HG02759 (cell line): ENCODE results near the gene SUN2.

ENCODE experiments used
- ATAC-seq: cut with Tn5 transposase; IDR thresholded peaks from one replicate; pipeline ENCODE4 v1.9.1; 2021; ENCODE audit warnings: mild to moderate bottlenecking, moderate library complexity; ENCODE audit not compliant: unreplicated experiment

Gene SUN2

DNA sequence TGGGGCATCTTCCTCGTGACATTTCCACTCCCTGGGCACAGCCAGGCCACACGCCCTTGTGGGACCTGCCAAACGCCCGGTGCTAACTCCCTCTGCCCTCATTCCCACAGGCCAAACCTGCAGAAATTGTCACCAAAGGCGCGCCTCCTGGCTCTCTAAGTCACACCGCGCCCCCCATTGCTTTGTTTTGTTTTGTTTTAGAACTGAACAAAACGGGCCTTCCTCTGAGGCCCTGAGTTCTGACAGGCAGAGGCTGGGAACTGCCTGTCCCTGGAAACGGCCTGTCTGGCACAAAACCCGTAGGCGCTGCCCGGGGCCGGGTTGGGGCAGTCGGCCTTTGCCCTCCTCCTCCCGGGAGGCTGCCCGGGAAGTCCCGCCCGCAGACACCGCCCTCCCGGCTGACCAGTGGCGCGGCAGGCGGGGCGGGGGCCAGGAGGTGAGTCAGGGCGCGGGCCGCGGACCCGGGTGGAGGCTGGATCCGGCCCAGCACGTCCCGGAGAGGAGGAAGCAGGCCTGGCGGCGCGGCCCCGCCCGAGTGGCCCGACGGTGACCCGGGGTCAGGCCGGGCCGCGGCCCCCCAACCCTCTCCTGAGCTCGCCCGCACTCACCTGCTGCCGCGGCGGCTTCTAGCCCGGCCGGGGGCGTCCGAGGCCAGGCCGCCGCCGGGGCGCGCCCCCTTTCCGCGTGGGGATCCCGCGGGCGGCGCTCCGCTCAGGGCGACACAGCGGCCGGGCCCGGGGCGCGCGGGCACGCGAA is 465 bp downstream of the SUN2 start:
- peak; percentile 32 for ATAC-seq

DNA sequence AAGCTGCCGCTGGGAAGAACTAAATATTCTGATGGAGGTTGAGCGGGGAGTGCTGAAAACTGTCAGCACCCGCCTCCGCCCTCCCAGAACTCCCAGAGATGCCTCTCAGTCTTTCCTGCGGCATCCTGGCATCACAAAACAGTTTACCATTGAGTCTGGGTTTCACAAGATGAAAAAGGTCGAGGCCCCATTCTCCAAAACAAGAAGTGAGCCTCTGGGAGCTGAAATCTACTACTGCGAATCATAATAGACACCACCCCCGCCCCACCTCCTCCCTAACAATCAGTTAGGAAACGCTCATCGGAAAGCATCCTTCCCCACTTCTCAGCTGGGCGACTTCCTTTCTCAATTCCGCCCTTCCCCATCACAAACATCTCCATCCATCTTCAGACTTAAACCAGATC is 1.0 kb downstream of the SUN2 start:
- ATAC-seq, result no peak

DNA sequence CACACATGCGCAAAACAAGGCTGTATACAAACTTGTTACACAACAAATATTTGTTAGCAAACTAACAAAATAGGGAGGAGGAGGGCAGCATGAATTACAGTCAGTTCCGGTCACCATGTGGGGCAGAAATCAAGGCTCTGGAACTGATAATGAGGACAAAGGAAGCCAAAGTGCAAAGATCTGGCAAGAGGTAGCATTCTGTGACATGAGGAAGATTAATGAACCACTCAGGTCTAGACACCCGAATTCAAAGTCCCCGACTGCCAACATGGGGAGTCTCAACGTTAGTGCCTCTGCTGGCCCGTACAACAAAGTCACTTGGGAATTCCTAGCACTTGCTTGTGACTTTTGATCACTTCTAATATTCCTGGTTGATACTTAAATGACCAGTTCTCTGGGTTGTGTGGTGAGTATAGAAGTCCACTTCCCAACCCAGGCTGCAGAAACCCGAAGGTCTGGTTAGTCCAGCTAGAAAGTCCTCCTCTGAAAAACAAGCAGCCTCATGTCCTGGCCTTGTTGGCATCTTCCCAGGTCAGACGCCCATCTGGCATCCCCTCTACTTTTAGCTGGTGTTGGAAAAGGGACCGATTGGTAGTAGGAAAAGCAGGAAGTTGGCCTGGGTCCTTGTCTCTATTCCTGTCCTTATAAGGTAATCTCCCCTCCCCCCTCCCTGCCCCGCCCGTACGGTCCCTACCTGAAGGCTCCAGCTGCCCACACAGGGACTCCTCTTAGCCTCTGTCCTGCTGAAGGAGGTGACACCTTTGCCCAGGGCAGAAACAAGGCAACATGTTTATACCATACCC is 1.6 kb downstream of the SUN2 start:
- no peak for ATAC-seq

DNA sequence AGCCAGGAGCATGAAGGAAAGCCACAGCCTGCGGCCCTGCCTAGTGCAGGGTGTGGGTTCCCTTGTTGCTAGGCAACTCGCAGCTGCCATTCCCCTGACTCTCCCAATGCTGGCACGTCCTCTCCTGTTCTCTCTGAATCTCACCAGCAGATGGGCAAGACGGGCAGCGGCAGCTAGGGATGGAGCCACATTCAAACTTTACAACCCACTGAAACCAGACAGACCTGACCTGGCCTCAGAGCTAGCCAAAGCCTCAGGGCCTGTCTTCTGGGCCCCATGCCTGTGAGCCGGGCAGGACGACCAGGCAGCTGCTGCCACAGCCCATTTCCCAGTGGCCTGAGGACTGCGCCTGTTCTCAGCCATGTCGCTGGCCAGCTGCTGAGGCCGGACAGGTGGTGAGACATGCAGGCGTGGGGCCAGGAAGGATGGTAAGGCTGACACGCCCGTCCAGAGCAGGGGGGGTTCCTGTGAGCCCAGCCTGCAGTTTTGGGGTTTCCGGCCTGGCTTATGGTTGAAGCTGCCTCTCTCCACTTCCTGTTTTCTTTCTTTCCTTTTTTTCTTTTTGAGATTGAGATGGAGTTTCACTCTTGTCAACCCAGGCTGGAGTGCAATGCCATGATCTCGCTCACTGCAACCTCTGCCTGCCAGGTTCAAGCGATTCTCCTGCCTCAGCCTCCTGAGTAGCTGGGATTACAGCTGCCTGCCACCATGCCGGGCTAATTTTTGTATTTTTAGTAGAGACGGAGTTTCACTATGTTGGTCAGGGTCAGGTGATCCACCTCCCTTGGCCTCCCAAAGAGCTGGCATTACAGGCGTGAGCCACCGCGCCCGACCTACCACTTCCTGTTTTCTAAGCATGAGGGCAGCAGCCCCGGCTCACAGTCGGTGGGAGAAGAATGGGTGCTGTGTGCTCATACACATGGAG is 4.1 kb downstream of the SUN2 start:
- peak; percentile 47 for ATAC-seq

DNA sequence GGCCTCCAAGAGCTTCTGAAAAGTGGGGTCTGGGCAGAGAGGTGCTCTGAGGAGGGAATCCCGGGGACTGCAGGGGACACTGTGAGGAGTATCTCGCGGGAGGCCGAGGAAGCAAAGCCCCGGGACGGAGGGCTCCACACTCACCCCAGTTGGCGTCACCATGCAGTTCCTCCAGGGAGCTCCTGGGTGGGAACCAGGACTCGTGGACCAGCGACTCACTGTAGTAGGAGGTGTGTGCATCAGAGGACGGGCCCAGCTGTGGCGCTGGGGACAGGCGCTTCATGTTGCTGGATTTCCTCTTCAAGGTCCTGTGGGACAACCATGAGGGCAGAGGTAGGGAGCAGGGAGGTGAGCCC is 4.8 kb downstream of the SUN2 start:
- no peak for ATAC-seq

DNA sequence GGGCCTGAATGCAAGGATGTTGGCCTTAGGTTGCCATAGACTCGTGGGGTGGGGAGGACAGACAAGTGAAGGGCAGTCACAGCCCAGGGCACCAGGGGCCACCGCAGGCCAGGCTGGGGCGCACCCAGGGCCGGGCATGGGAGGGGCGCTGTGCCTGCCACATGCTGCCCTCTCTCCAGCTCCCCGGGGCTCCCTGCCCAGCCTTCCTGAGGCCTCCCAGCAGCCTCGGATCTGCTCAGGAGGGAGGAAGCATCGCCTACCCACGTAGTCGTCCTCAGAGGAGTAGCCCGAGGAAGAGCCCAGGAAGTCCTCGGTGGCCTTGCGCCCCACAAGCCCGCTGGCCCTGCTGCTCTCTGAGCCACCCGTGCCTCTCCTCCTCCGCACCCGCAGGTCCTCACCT is 5.2 kb downstream of the SUN2 start:
- no peak for ATAC-seq

DNA sequence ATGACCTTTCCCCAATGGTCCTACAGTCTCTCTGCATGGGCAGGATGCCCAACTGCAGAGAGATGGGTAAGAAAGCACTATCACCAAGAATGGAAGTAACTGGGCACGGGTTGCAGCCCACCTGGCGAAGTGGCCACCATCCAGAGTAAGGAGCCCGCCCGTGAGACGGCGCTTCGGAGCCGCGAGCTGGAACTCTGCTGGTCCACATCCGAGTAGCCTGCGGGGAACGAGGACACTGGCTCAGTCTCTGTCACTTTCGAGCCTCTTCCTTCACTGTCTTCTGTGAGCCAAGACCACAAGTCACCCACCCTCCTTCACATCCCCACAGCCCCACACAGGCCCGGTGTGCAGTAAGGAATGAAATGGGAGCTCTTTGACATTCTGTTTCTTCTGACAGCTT is 5.7 kb downstream of the SUN2 start:
- ATAC-seq, result no peak

DNA sequence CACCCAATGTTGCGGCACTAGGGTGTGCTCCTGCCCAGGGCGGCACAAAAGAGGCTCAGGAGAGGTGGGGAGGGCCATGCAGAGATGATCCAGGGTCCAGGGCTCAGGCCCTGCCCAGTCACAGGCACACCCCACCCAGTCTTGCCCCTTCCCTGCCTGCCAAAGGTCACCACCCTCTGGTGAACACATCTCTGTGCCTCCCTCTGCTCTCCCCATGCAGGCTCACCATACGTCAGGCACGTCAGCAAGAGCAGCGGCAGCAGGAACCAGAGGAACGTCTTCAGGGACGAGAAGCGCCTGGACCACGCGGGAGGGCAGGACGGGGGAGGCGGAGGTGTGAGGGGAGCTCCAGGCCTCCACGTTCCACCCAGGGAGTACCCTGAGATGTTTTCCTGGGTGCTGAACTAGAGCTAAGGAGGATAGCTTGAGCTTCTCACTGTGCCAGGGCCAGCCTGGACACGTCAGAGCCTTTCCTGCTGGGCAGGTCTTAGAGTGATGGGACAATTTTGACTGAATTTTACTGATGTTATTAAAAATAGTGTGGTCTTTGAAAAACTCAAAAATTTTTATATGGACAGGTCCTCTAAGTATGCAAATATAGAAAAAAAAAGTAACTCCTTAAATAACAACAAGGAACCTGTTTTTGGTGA is 7.2 kb downstream of the SUN2 start:
- no peak for ATAC-seq

DNA sequence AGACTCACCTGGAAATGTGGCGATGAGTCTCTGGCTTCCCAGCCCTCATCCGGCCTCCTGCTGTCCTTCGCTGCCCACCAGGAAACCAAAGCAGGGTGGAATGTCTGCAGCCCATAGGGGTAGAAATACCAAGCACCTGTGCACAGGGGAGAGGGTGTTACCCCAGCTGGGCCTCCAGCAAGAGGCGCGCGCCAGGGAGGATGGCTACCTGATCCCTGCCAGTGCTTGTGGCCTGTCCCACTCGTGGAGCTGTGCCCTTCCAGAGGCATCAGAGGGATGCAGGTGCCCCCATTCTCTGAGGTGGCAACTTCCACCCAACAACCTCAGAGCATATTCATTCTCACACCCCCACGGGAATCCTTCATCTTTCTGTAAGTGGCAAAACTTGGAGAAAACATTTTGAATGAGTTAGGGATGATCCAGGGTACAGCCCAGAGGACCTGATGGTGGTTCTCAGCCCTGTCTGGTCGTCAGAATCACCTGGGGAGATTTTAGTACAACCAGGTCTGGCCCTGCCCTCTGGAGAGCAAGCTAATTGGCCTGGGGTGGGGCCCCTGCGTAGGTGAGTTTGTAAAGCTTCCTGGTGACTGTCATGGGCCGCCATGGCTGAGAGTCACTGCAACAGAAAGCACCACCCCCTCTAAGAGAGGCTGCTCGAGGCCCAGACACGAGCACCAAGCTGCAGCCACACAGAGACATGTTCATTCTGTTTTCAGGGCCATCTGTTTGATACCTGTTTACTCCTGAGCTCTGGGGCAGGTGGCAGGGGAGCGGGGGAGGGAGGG is 9.9 kb downstream of the SUN2 start:
- no peak for ATAC-seq

DNA sequence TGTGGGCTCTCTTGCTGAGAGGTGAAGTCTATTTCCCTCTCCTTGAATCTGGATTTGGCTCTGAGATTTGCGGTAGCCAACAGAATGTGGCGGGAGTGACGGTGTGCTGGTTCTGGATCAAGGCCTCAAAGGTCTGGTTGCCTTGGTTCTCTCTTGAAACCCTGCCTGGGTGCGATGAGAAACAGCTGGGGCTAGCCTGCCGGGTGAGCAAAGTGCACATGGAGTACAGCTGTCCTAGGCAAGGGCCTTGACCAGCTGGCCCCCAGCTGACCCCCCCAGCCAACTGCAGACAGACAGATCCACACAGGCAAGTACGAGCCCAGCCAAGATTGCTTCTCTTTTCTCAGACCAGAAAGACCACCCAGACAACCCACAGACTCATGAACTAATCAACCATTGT is 10.8 kb downstream of the SUN2 start:
- no peak for ATAC-seq

DNA sequence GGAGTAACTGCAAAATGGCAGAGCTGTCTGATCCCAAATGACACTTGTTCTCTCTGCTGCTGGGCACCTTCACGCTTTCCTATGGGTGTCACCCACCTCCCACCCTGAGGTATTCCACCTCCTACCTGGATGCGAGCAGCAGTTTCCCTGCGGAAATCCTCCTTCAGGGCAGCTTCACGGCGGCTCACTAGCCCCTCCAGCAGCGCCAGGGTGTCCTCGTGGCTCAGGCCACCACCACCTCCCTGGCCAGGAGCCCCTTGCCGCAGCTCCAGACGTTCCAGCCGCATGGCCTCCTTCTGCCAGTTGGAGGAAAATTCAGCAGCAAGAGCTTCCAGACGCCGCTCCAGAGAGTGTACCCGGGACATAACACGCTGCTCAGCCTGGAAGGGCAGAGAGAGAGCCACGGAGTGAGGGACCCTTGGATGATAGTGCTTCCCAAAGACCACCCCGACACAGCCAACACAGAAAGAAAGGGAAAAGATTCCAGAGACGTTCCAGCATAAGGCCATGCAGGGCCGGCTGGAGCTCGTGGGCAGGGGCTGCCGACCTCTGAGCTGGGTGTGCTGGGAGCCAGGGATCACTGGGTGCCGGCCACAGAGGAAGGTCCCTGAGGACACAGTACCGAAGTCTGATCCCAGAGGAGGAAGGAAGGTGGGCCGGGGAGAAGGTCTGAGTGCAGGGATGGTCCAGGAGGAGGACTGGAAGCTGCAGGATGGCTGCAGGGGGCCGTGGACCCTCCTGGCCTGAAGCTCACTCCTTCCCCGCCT is 13.4 kb downstream of the SUN2 start:
- no peak for ATAC-seq

DNA sequence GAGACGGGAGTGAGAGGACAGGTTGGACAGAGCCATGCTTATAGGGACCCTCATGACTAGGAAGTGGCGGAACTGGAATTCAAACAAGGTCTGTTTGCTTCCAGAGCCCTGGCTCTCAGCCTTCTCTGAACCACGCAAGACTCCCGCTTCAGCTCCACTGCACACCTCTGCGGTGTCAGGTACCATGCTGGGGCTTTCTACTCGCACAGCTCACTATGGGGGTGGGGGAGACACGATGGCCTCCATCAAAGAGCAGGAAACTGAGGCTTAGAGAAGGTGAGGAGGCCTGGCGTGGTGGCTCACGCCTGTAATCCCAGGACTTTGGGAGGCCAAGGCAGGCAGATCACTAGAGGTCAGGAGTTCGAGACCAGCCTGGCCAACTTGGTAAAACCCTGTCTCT is 14.2 kb downstream of the SUN2 start:
- ATAC-seq, result no peak

DNA sequence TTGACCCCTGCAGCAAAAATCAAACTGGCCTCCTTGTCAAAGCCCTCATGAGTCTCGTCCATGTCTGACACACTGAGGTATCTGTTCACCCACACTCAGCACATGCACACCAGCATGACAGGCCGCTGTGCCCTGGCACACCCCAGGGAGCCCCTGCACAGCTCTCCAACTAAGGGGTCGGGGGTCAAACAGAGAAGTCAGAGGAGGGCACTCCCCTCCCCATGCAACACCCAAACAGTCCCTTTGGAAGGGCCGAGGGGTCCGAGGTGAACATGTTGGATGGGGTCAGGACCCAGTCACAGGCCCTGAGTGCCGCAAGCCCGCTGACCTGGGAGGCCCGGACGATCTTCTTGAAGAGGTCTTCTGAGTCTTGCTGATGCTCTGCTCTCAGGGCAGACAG is 14.6 kb downstream of the SUN2 start:
- ATAC-seq, result no peak

DNA sequence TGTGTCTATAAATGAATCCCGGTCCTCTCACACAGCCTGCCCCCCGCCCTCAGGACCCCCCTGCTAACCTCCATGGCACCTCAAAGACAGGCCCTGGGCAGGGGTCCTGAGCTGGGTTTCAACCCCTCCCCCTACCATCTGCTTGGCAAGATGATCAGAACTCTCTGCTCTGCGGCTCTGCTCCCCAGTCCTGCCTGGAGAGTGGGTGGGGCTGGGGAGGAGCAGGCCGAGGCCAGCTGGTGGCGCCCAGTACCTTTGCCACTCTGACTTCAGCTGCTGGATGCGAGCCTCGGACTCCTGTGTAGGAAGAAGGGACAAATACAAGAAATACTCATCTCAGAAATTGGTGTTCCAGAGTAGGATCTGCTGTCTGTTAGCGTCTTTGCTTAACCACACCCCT is 15.0 kb downstream of the SUN2 start:
- no peak for ATAC-seq

DNA sequence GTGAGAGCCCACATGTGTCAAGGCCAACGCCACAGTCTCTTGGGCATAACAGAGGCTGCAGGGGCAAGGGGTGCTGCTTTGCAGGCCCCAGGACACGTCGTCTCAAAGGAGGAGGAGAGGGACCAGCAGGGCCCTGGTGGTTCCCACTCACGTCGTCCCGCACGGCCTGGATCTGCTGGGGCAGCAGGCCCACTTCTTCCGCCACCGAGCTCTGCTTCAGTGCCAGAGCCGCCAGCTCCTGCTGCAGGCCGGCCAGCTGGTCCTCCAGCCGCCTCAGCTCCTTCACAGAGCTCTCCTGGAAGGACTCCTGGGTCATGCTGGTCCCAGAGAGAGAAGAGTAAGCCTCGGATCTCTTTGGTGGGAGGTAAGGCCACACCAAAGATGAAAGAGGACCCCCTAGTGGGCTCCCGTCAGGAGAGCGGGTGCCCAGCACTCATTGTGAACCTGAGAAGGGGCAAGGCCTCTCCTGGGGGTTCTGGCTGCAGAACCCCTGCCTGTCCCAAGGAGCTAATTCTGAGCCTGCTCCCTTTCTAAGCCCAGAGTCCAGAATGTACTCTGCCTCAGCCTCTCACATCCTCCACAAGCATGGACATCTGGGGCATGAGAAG is 15.6 kb downstream of the SUN2 start:
- ATAC-seq, result no peak

DNA sequence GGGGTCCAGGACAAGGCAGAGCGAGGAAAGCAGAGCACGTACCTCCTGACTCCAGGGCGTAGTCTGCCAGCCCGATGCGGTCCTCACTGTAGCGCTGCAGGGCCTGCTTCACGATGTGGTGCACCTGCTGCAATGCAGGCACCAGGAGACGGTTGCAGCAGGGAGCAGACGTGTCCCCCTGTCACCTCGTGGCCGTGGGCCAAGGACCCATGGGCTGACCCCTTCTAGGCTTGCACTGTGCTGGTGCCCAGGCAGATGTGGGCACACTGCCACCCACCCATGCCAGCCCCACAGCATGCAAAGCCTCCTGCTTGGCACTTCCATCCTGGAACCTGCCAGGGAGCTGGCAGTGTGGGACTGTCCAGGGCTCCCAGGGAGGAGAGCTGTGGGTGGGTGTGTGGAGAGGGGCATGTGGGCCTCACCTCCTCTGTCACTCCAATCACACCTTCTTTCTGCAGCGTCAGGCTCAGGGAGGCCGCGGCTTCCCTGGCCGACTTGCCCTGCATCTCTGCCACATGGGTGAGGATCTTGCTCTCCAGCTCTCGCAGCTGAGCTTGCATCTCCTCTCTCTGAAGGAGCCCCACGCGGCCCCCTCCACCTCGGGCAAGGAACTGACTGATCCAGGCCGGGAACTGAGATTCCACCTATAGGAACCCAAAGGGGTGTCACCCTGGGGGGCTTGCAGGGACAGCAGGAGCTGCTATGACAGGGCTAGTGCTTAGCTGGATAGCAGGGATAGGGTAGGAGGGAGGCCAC is 16.3 kb downstream of the SUN2 start:
- ATAC-seq, result no peak

DNA sequence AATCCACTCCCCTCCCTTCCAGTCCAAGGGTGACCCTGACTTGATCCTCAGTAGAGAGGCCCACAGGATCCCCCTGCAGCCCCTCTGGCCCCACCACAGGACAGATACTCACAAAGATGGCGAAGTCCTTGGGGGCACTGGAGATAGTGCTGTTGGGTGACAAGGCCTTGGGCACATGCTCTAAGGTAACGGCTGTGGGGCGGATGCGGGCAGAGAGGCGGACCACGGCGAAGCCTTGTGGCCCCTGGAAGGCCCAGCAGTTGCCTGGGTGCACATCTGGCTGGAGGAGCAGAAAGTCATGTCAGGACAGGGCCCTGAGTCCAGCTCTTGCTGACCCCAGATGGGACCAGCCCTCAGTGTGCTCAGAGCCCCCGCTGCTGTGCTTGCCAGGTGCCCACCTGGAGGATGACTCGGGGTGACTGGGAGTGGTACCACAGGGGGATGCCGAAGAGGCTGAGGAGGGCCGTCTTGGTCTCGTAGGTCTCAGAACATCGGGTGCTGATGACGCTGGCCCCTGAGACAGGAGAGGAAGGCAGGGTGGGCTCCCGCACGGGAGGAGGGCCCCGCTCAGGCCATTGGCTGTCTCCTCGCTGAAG is 17.2 kb downstream of the SUN2 start:
- no peak for ATAC-seq
